Uterus (tissue), 2 donors: Measurements from ENCODE around the gene CGB3.
"Not testable (repeated sequence)": the region's sequence is repeated elsewhere in the genome, so short reads cannot be mapped to it uniquely, and the experiment has no call there.

ENCODE experiments used
- CTCF ChIP-seq, 4 experiments: fragments of 200-600 bp in 2 of 4; fragments of 450-650 bp in 2 of 4; sonication (generic) in 2 of 4; IDR thresholded peaks; one replicate each; pipeline ENCODE4 v1.5.1; 2016 to 2019; ENCODE audit warnings: antibody characterized with exemption in 4 of 4, mild to moderate bottlenecking in 2 of 4, moderate library complexity in 1 of 4
- POLR2A ChIP-seq, 2 donors: fragments of 450-650 bp; IDR thresholded peaks; one replicate each; pipeline ENCODE4 v1.6.1; 2016; ENCODE audit warnings: antibody characterized with exemption in 2 of 2, mild to moderate bottlenecking in 1 of 2, moderate library complexity in 1 of 2

GRCh38 chr19:49025599-49025998, 1.5 kb upstream of the CGB3 start:
- TF ChIP-seq CTCF, POLR2A (IDR thresholded peaks at IDR 0.05): not testable (repeated sequence)
